Islet of Langerhans (tissue), 1 donor: ENCODE data around the gene TNPO3.
"Not testable (repeated sequence)": the region's sequence is repeated elsewhere in the genome, so short reads cannot be mapped to it uniquely, and the experiment has no call there.

Experiments used
- FAIRE-seq: peaks from one replicate; lab custom pipeline; 2011; peaks lifted over from hg19 to GRCh38; lab: Jason Lieb, UNC

Gene TNPO3

DNA sequence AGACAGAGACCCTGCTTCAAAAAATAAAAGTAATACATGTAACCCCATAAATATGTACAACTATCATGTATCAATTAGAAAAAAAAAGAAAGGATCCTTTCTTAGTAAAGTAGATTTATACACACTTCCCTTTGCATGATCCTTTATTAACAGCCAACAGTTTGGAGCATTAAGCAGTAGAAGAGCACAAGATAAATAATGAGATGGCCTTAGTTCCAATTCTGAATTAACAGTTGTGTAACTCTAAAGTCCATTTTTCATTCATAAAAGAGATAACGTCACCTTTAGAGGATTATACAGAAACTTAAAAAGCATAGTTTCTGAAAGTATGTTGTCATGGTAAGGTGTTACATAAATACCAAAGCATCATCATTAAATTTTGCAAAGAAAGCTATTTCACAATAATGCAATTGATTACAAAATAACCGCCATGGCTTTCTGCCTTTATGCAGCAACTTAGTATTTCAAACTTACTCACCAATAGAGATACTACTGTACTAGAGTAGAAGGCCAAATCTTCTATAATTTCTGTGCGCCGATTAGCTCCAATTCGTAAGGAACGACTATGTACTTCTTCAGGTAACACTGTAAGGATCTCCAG lies 40.3 kb downstream of the TNPO3 start:
- no peak for FAIRE-seq

DNA sequence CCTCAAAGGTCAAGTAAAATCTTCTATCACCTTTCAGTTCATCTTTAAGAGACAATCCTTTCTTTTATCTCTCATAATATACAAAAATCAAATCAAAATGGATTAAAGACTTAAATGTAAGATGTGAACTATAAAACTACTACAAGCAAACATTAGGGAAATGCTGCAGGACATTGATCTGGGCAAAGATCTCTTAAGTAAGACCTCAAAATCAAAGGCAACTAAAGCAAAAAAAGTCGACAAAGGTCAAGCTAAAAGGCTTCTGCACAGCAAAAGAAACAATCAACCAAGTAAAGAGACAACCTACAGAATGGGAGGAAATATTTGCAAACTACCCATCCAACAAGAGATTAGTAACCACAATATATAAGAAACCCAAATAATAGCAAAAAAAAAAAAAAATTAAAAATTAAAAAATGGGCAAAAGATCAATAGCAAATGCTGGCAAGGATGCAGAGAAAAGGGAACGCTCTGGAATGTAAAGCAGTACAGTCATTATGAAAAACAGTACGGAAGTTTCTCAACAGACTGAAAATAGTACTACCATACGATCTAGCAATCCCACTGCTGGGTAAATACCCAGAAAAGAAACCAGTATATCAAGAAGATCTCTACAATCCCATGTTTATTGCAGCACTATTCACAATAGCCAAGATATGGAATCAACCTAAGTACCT lies 41.7 kb downstream of the TNPO3 start:
- no peak for FAIRE-seq

DNA sequence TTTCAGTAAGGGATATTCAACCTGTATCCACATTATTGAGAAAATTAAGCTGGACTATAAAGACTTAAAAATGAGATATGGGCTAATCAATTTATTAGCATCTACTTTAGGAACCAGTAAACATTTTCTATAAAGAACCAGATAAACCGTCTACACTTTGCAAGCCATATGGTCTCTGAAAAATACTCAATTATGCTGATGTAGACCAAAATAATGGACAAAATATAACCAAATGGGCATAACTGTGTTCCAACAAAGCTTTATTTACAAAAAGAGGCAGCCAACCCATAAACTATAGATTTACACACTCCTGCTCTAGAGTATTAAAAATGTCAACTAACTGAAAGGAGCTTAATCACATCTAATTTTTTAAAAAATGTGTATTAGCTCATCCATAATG lies 42.3 kb downstream of the TNPO3 start:
- FAIRE-seq: no peak

DNA sequence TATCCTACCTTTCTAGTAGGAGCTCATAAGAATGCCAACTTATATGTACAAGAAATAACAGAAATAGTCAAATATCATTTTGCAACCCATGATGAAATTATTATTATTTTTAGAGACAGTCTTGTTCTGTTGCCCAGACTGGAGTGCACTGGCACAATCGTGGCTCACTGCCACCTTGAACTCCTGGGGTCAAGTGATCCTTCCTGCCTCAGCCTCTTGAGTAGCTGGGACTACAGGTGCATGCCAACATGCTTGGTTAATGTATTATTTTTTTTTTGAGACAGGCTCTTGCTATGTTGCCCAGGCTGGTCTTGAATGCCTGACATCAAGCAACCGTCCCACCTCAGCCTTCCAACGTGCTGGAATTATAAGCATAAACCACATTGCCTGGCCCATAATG lies 44.8 kb downstream of the TNPO3 start:
- no peak for FAIRE-seq

DNA sequence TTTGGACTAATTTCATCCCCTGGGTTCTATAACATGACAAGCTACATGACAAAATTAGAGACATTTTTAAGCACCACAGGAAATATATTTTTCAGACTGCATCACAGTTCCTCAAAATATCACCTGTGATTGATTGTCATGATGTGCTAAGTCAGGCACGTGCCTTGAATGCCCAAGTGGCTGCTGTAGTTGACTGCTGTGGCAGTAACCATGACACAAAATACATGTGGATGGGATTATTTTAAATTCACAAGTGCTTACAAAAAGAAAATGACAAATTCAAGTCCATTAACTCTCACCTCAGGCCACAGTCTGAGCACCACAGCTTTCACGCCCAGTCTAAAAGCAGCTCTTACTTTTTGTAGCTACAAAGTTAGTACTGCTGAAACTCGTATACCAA lies 45.5 kb downstream of the TNPO3 start:
- FAIRE-seq: no peak

DNA sequence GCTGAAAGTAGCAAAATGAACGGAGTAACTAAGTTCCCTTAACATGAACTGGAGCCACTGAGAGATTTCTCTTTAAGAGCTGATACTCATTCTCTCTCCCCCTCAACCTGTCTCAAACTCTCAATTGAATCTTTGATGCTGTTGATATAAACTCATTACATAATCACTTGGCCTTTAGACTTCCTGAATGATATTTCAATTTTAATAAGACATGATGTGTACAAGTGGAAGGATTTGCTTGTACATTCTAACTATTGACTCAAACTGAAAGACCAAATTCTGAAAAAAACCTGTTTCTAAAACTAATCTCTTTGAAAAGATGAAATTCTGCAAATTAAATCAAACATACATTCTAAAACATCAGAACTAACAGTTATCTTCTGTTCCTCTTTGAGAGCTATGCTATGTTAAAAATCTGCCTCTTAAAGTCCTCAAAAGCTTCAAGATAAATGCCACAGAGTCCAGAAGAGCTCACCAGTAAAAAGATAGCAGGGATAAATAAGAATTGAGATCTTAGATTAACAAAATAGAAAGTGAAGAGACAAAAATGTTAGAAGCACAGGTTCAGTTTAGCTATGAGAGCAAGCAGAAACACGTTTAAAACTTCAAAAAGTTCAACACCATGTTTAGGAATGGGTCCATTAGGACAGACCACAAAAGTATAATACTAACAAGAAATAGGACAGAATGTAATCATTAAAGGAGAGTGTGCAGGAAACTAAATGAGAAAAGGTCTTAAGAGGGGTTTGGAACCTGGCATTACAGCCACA lies 46.1 kb downstream of the TNPO3 start:
- no peak for FAIRE-seq

DNA sequence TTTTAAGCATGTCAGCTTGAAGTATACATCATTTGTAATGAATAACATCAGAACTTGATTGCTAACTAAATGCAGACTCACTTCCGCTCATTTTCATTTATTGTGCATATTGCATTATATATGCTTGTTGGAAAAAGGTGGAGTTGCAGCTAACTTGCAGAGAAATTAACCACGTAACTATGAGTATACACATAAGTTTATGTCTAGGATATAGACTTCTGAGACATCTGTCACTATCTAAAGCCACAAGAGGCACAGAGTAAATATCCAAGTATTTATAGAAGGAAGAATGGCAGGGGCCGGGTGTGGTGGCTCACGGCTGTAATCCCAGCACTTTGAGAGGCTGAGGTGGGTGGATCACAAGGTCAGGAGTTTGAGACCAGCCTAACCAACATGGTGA lies 47.3 kb downstream of the TNPO3 start:
- no peak for FAIRE-seq

DNA sequence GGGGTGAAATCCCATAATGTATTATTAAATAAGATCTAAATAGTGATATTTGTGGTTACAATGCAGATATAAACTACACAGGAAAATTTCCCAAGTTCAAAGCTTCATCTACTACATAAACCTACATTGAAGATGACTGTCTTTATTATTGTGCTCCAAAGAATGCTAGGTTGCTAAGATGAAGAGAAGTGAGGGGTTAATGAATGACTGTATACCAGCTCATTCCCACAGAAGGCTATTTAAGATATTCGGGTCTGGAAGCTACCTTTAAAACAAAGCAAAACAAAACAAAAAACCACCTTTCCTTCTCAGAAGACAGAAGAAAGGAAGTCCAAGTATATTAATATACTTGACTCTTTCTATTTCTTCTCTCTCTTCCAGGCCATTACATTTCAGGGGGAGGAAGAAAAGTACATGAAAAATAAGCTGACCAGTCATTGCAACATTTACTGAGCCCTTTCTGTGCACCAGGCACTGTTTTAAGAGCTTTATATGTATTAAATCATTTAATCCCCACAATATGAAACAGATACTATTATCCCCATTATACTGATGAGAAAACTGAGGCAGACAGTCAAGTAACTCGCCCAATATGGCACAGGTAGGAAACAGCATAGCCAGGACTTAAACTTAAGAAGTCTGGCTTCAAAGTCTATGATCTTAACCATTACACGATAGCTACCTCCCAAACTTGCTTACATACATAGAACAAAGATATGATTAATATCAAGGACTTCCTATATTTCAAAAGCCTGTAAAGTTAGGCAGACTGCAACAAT lies 48.1 kb downstream of the TNPO3 start:
- FAIRE-seq: no peak

DNA sequence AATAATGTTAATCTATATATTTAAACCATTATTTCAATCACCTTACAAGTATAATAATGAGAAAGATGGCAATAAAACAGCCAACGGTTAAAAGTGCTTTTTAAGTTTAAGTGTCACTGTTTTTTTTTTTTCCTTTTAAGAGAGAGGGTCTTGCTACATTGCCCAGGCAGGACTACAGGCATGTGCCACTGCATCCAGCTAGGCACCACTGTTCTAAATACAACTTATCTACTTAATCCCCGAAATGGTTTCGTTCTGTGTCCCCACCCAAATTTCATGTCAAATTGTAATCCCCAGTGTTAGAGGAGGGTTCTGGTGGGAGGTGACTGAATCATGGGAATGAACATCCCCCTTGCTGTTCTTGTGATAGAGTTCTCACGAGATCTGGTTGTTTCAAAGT lies 49.7 kb downstream of the TNPO3 start:
- FAIRE-seq: no peak

DNA sequence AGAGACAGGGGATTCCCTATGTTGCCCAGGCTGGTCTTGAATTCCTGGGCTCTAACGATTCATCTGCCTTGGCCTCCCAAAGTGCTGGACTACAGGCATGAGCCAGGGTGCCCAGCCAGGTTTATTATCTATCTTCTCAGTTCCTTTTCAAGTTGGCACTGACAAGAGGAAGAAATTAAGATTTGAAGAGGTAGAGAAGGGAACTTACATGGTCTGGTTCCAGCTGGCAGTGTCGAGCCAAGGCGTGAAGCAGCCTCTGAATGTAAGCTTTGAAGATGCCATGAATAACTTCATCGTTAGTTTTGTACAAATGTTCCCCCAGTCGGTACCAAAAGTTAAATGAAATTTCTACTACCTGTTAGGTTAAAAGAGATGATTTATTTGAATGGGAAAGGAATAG lies 57.7 kb downstream of the TNPO3 start:
- no peak for FAIRE-seq

DNA sequence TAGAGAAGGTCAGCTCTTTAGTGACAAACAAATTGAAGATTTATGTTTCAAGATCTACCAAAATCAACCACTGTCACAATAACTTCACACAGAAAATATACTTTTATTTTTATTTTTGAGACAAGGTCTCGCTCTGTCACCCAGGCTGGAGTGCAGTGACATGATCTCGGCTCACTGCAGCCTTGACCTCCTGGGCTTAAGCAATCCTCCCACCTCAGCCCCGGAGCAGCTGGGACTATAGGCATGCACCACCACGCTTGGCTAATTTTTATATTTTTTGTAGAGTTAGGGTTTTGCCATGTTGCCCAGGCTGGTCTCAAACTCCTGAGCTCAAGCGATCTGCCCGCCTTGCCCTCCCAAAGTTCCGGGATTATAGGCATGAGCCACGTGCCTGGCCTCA lies 60.4 kb downstream of the TNPO3 start:
- not testable (repeated sequence) for FAIRE-seq

DNA sequence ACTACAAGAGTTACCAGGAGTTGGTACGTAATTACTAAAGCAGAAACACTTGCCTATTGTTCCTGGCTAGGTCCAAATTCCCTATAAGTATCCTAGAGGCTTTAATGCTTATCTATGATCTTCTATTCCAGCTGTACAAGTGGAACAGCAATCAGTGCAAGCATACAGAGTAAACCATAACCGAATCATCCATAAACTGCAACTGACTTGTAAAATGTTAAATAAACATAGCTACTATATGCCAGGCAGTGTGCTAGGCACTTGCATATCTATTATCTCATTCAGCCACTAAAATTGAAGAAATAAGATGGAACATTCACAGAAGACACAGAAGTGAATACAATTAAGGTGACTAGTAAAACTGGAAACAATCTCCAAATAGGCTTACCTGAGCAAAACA lies 61.5 kb downstream of the TNPO3 start:
- FAIRE-seq: no peak

DNA sequence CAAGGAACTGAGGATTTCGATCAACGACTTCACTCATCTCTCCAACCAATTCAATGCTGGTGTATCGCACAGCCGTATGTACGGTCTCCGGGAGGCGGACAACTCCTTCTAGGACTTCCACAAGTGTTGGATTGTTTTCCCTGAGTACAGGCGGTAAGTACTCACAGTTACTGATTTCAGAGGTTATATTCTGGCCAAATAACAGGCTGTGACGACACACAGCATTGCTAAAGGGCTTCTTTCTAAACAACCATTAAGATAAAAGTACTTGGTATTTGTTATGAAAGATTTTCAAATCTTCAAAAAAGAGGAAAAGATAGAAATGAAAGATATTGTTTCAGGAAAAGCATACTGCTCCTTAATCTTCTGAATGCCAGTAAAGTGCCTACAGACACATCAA lies 65.0 kb downstream of the TNPO3 start:
- no peak for FAIRE-seq

DNA sequence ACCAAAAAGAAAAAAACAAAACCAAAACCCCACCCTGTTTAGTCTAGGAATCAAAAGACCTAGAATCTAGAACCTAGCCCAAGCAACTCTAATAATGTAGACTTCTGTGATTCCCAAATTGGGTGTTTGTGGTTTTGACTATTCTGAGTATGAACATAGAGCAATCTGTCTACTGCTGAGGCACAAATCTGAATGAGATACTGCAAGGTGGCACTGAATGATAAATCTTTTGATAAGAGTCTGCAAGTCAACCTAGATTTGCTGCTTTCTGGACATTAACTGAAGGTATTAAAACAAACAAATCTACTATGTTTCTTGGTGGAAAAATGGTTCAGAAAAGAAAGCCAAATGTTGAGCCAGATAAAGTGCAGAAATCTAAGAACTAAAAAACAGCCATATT lies 66.5 kb downstream of the TNPO3 start:
- FAIRE-seq: no peak

DNA sequence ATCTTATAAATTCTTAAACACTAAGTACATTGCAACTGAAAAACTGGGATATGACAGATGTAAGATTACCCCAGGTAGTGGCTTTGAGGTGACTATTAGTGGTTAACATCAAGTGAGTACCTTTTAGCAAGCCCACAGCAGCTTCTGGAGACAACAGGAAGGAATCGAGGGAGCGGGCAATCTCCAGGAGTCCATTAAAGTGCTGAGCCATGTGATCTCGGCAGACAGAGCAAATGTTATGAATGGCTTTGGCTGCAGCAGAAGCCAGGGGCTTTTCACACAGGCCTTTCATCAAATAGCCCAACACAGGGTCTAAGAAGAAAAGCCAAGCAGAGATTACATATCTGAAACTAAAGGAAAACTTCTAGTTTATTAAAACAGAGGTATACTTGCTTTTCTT lies 68.3 kb downstream of the TNPO3 start:
- FAIRE-seq: no peak

DNA sequence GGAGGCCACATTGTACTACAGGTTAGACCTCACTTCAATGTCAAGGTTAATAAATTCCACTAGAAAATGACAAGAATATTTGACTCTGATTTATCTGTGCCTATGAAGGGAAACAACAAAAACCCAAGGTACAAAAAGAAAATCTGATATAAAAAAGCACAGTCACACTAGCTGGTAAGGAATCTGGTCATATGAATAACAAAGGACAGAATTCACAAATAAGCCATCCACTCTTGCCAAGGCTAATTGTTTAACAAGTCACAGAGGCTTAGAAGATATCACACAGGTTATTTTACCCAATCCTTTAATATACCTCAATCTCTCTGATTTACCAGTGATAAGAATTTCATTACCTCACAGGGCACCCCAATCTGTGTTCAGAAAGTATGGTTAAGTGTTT lies 69.3 kb downstream of the TNPO3 start:
- FAIRE-seq: no peak

DNA sequence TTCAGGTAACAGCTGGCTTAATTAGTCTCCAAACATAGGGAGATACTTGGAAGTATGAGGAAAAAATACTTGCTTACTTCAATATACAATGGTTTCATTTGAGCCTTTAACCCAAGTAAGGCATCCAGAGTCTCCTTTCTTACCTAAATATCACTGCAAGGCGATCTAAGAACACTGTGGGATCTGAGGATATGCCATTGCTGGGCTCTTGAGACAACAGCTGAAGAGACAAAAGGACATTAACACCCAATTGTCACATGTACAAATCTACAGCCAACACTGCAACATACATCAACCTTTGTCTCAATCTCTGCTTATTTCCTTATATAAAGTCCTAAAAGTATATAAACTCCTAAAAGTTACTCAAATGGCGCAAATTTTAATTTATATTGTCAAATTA lies 72.8 kb downstream of the TNPO3 start:
- FAIRE-seq: no peak

DNA sequence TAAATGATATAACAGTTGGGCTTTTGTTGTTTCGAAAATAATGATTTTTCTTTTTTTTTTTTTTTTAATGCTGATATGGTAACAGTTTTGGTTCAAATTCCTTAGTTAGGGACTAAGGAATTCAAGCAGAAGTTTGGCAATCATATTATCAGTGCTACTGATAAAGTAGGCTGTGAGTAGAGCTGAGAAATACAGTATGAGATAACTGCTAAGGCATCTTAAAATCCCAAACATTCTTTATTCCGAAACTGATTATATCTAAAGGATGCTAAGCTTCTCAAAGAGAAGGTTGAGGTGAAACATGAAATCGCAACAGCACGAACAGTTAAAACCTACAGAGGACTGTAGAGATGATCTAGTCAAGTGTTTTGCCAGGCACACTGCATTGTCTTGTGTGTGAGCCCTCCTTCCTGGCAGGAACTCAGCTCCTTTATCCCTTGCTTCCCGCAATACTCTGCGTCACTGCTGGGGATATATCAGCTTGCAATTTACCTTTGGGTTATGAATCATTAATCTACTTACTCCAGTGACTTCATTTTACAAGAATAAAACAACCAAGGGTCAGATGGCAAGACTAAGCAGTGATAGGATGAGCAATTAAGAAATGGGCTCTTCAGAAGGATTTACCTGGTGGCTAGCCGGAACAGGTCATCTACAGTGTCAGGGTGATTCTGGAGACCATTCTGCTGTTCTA lies 80.5 kb downstream of the TNPO3 start:
- FAIRE-seq: no peak

DNA sequence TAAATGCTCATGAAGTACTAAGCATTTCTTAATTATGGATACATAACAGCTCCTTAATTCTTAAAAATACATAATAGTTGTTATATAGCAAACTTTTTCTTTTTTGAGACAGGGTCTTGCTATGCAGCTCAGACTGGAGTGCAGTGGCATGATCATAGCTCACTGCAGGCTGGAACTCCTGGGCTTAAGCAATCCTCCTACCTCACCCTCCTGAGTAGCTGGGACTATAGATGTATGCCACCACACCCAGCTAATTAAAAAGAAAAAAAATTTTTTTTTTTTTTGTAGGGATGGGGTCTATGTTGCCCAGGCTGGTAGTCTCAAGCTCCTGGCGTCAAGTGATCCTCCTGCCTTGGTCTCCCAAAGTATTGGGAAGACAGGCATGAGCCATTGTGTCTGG lies 86.3 kb downstream of the TNPO3 start:
- no peak for FAIRE-seq

DNA sequence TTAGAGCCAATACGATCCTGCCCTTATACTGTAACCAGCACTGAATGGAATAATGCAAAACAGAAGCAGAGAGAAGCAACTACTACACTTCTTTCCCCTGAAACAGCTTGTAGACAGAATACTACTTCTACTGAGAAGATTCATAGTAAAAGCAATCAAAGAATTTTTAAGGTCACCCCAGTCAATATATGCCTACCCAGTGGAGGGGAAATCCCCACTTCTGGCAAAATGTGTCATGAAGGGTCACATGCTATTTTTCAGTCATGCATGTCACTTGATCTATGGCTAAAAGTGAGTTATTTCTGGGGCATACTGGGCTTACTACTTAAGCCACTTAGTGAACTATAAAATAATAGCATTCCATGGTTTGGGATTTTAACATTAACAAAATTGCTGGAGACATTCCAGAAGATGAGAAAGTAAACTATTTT lies 91.6 kb downstream of the TNPO3 start:
- no peak for FAIRE-seq

DNA sequence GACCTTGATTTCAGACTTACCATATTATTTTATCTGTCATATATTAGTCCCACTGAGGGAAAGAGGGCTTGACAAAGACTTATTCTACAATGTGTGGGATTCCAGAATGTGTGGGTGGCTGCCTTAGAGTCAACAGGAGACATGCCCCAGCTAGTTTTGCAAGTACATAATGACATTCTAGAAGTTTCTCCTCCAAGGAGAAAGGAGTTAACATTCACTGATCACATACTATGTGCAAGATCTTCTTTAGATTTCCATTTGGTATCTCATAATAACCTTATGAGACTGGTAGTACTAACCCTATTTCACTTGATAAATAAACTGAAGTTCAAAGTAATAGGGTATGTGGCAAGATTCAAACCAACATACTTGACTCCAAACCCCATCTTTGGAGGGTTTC lies 92.0 kb downstream of the TNPO3 start:
- FAIRE-seq: no peak

DNA sequence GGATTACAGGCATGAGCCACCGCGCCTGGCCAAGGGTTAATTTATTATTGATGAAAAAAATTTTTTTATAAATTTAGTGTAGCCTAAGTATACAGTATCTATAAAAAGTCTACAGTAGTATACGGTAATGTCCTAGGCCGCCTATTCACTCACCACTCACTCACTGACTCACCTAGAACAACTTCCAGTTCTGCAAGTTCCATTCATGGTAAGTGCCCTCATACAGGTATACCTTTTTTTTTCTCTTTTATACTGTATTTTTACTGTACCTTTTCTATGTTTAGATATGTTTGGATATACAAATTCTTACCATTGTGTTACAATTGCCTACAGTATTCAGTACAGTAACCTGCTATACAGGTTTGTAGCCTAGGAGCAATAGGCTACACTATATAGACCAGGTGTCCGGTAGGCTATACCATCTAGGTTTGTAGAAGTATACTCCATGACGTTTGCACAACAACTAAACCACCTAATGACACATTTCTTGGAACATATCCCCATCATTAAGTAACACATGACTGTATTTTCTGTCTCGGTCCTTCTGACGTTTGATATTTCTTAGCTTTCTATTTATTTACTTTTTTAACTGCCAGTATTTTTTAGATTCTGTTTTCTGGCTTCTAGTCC lies 93.8 kb downstream of the TNPO3 start:
- no peak for FAIRE-seq
